C4-2B (cell line): ENCODE data around the gene SHQ1.
"Not testable (repeated sequence)": the region's sequence is repeated elsewhere in the genome, so short reads cannot be mapped to it uniquely, and the experiment has no call there.

Experiments used
- H3K27ac ChIP-seq: fragments of 450-650 bp; 2 replicates; pipeline ENCODE4 v1.5.1; 2017
- CTCF ChIP-seq: fragments of 450-650 bp; conservative IDR thresholded peaks from 2 replicates; pipeline ENCODE4 v1.5.1; 2017; ENCODE audit warnings: mild to moderate bottlenecking
- ZFX ChIP-seq: fragments of 450-650 bp; IDR thresholded peaks from 2 replicates; pipeline ENCODE4 v1.6.1; 2017

Gene SHQ1

GRCh38 chr3:72798552-72799195 is 49.6 kb downstream of the SHQ1 start:
- no peak overlapping the region for H3K27ac ChIP-seq
- TF ChIP-seq CTCF: no peak
- TF ChIP-seq ZFX: no peak

GRCh38 chr3:72797773-72798543 is 50.3 kb downstream of the SHQ1 start:
- H3K27ac ChIP-seq: no peak overlapping the region
- TF ChIP-seq ZFX (no peak), CTCF (no peak)

GRCh38 chr3:72794079-72794478 is 54.2 kb downstream of the SHQ1 start:
- no peak overlapping the region for H3K27ac ChIP-seq
- no peak for TF ChIP-seq CTCF
- no peak for TF ChIP-seq ZFX

- H3K27ac ChIP-seq: no peak overlapping the region
- TF ChIP-seq ZFX: no peak
- no peak for TF ChIP-seq CTCF
Observed at GRCh38 chr3:72791161-72791560, 57.1 kb downstream of the SHQ1 start.

GRCh38 chr3:72789786-72790185 is 58.5 kb downstream of the SHQ1 start:
- H3K27ac ChIP-seq: no peak overlapping the region
- TF ChIP-seq ZFX: no peak
- TF ChIP-seq CTCF: no peak

- not testable (repeated sequence) for H3K27ac ChIP-seq
Observed at GRCh38 chr3:72788232-72788631, 60.0 kb downstream of the SHQ1 start.

GRCh38 chr3:72786668-72787067 is 61.6 kb downstream of the SHQ1 start:
- H3K27ac ChIP-seq: no peak overlapping the region
- no peak for TF ChIP-seq CTCF
- no peak for TF ChIP-seq ZFX

- no peak overlapping the region for H3K27ac ChIP-seq
- TF ChIP-seq ZFX (no peak), CTCF (no peak)
Observed at GRCh38 chr3:72784226-72784625, 64.0 kb downstream of the SHQ1 start.
